KMS-11 (cell line): Measurements from ENCODE around the gene PLCB2.

Experiments
- H2AFZ ChIP-seq: fragments of 200-600 bp; sonication (generic); 2 replicates; pipeline ENCODE4 v1.6.1; 2016; ENCODE audit warnings: antibody characterized with exemption, mixed run types, low read depth
- H3K27ac ChIP-seq: fragments of 200-600 bp; sonication (generic); 2 replicates; pipeline ENCODE4 v1.6.1; 2016; ENCODE audit warnings: mild to moderate bottlenecking, mixed run types
- H3K27me3 ChIP-seq: fragments of 200-600 bp; sonication (generic); 2 replicates; pipeline ENCODE4 v1.6.1; 2017; ENCODE audit warnings: mild to moderate bottlenecking, low read depth, mixed run types, moderate library complexity; ENCODE audit not compliant: insufficient read depth
- H3K36me3 ChIP-seq: fragments of 200-600 bp; sonication (generic); 2 replicates; pipeline ENCODE4 v1.6.1; 2017; ENCODE audit warnings: mild to moderate bottlenecking, mixed run types; ENCODE audit not compliant: insufficient read depth
- H3K4me1 ChIP-seq: fragments of 200-600 bp; sonication (generic); 2 replicates; pipeline ENCODE4 v1.6.1; 2016; ENCODE audit warnings: mild to moderate bottlenecking, low read depth, mixed run types; ENCODE audit not compliant: poor library complexity, severe bottlenecking
- H3K4me2 ChIP-seq: fragments of 200-600 bp; sonication (generic); 2 replicates; pipeline ENCODE4 v1.7.0; 2016; ENCODE audit warnings: mild to moderate bottlenecking, mixed run types
- H3K4me3 ChIP-seq: fragments of 200-600 bp; sonication (generic); IDR thresholded peaks from 2 replicates; pipeline ENCODE4 v1.6.1; 2017; ENCODE audit warnings: low read depth, low read length, mixed read lengths; ENCODE audit not compliant: insufficient read depth
- H3K79me2 ChIP-seq: fragments of 200-600 bp; sonication (generic); 2 replicates; pipeline ENCODE4 v1.6.1; 2016; ENCODE audit warnings: low read depth, mixed run types; ENCODE audit not compliant: insufficient read depth
- H3K9ac ChIP-seq: fragments of 200-600 bp; sonication (generic); 2 replicates; pipeline ENCODE4 v1.6.1; 2016; ENCODE audit warnings: mild to moderate bottlenecking, mixed run types
- H4K20me1 ChIP-seq: fragments of 200-600 bp; sonication (generic); 2 replicates; pipeline ENCODE4 v1.6.1; 2016; ENCODE audit warnings: mild to moderate bottlenecking, mixed run types; ENCODE audit not compliant: insufficient read depth
- CTCF ChIP-seq: fragments of 200-600 bp; sonication (generic); conservative IDR thresholded peaks from 2 replicates; pipeline ENCODE4 v1.6.1; 2017; ENCODE audit warnings: low read depth, mild to moderate bottlenecking, antibody characterized with exemption, low read length, moderate library complexity, mixed read lengths

PLCB2 gene

DNA sequence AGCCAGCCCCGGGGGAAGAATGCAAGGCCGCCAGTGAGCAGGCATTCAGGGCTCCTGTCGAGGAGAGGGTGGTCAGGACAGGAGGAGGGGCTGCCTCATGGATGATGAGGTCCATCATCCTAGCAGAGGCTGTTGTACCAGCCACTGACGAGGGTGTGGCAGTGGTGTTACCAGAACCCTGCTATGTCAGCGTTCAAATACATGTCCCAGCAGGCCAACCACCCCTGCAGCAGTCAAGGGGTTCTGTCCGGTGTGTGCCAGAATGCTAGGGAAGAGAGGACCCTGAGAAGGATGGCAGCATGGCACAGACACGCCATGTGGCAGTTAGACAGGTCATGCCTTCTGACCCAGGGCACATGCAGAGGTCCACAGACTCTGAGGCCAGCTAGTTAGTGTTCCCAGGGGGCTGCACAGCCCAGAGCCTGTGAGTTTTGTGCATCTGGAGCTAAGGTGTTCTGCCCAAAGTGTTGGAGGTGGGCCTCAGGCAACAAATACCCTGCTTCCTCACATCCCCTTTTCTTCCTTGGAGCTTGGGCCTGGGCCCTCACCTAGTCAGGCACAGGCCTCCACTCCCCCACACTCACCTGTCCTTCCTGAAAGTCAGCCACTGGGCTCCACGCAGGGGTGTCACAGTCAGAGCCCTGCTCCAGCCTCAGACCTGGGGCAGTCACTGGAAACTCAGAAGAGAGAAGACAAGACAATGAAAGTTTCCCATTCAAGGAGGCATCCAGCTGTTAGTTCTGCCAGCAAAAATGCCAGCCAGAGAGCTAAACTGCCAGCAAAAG lies 61.0 kb downstream of the PLCB2 start:
- Histone ChIP-seq H3K79me2 (no peaks in the 10 kb centered on the region), H3K4me2 (no peak overlapping the region), H3K27me3 (no peaks in the 10 kb centered on the region; the same call in 1 of the 2 replicates), H3K4me1 (no peaks in the 10 kb centered on the region), H3K36me3 (no peaks in the 10 kb centered on the region), H3K27ac (no peak overlapping the region), H2AFZ (no peak overlapping the region), H3K4me3 (no peak overlapping the region), H4K20me1 (no peaks in the 10 kb centered on the region), H3K9ac (no peak overlapping the region)
- no peak for TF ChIP-seq CTCF

DNA sequence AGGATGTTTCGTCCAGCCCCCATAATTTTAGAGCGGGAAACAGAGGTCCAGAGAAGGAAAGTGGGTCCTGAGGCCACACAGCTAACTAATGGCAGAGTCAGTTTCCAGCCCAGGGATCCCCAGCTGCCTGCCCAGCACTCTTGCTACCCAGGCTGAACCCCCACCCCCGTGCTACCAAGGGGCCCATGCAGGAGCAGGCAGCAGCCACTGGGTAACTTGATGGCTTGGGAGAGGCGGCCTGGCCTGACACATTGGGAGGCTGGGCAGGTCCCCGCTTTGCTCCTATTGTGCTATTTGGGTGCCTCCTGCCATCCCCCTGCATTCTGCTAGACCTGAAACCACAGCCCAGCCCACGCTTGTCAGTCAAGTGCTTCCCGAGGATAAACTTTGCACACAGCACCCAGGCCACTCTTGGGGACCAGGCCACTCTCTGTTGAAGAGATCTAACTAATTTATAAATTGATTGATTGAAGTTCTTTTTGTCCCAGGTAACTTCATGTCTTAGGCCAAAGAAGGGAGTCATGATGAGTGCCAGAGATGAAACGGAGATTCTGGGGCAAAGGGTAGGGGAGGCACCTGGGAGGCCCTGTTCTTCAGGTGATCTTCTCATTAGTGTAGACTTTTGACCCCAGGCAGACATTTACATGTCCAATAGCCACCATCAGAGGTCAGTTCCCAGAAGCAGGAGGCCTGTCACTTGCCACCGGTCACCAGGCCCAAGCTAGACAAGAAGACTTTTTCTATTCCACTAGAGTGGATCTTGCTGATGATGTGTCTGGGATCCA lies 61.9 kb downstream of the PLCB2 start:
- Histone ChIP-seq H3K36me3 (no peaks in the 10 kb centered on the region), H4K20me1 (no peaks in the 10 kb centered on the region), H3K27me3 (no peaks in the 10 kb centered on the region; the same call in 1 of the 2 replicates), H3K79me2 (no peaks in the 10 kb centered on the region), H2AFZ (no peak overlapping the region), H3K9ac (no peak overlapping the region), H3K4me2 (no peak overlapping the region), H3K4me3 (no peak overlapping the region), H3K27ac (no peak overlapping the region), H3K4me1 (no peaks in the 10 kb centered on the region)
- TF ChIP-seq CTCF = no peak

DNA sequence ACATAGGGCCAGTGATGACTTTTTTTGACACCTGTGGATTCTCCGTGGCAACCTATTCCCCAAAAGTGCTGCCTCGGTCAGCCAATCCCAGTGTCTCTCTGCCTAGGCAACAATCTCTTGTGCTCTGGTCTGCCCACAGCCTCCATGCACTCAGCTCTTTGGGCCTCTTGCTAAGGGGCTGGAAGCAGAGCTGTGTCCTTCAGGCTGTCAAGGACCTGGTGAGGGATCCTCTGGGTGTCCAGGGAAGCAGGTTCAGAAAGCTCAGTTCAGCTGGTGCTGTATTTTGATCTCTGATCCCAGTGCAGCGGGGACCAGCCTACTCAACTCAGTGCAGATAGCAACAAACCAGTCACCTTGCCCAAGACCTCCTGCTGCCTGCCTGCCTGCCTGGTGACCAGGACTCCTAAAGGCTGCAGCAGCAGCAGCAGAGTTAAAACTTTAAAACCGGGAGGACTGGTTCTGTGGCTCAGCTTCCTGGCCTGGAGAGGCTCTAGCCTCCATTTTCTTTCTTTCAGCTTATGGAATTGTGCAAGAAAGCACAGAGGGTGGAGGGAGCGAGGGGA lies 62.7 kb downstream of the PLCB2 start:
- Histone ChIP-seq H3K27me3 (no peaks in the 10 kb centered on the region), H3K4me3 (no peak overlapping the region), H4K20me1 (no peaks in the 10 kb centered on the region), H2AFZ (no peak overlapping the region), H3K9ac (no peak overlapping the region), H3K79me2 (no peaks in the 10 kb centered on the region), H3K4me2 (no peak overlapping the region), H3K36me3 (no peaks in the 10 kb centered on the region), H3K4me1 (no peaks in the 10 kb centered on the region), H3K27ac (no peak overlapping the region)
- TF ChIP-seq CTCF = no peak

GRCh38 chr15:40243126-40243810 lies 64.5 kb downstream of the PLCB2 start:
- Histone ChIP-seq H2AFZ (no peak overlapping the region), H3K9ac (no peak overlapping the region), H3K4me1 (no peaks in the 10 kb centered on the region), H3K4me2 (no peak overlapping the region), H3K79me2 (no peaks in the 10 kb centered on the region), H3K27me3 (no peaks in the 10 kb centered on the region), H3K27ac (no peak overlapping the region), H3K36me3 (no peaks in the 10 kb centered on the region), H3K4me3 (no peak overlapping the region), H4K20me1 (no peaks in the 10 kb centered on the region)
- TF ChIP-seq CTCF = no peak
